IMR-90 (cell line): Measurements from ENCODE around the gene SPECC1L. TPM values are rescaled to one million over a fixed set of nuclear protein-coding genes. Genes with fewer than 3 reads are reported as not detected.
A peak's percentile ranks its signal among the peaks of the same experiment; 100 is the strongest.

Experiments used
- ATAC-seq: fragments of 200-7000 bp; cut with Tn5 transposase; 2 replicates; pipeline ENCODE4 v1.9.1; 2020; ENCODE audit warnings: low read depth, mild to moderate bottlenecking, moderate library complexity
- BruUV-seq: library from RNA; stranded (reverse); fragments of 400-500 nt; replicated peaks from 2 replicates; lab custom pipeline; 2021; lab: Mats Ljungman, UMichigan
- CTCF ChIA-PET: fragments of 300-600 bp; formaldehyde crosslinking; extraction: SDS; loops from one replicate; lab custom pipeline; 2021; ENCODE audit warnings: antibody characterized with exemption; lab: Yijun Ruan, JAX
- POLR2A ChIA-PET: fragments of 300-600 bp; sonication (Branson Sonifier 250); formaldehyde crosslinking; loops from one replicate; lab custom pipeline; 2022; ENCODE audit warnings: antibody characterized with exemption; ENCODE audit not compliant: unreplicated experiment; lab: Charles Lee
- DNase-seq: peaks from one replicate; pipeline ENCODE4 v3.0.0; 2013
- H2AFZ ChIP-seq: replicated peaks from 2 replicates; pipeline ENCODE3; 2013; ENCODE audit warnings: low read length, mild to moderate bottlenecking; ENCODE audit not compliant: poor library complexity
- H2AK5ac ChIP-seq: 2 replicates; pipeline ENCODE4 v1.6.1; 2013; ENCODE audit warnings: low read depth, low read length, inconsistent platforms
- H2AK9ac ChIP-seq: replicated peaks from 2 replicates; pipeline ENCODE3; 2013; ENCODE audit warnings: mild to moderate bottlenecking, low read depth, low read length, moderate library complexity; ENCODE audit not compliant: poor library complexity
- H2BK120ac ChIP-seq: 2 replicates; pipeline ENCODE4 v1.6.1; 2013; ENCODE audit warnings: low read depth, low read length, inconsistent platforms
- H2BK15ac ChIP-seq: 3 replicates; pipeline ENCODE4 v1.6.1; 2013; ENCODE audit warnings: low read depth, low read length, inconsistent platforms
- H2BK20ac ChIP-seq: 2 replicates; pipeline ENCODE4 v1.6.1; 2013; ENCODE audit warnings: low read depth, mild to moderate bottlenecking, inconsistent platforms, low read length, moderate library complexity
- H2BK5ac ChIP-seq: 2 replicates; pipeline ENCODE4 v1.6.1; 2013; ENCODE audit warnings: mild to moderate bottlenecking, low read depth, low read length, inconsistent platforms; ENCODE audit not compliant: poor library complexity, severe bottlenecking
- H3K14ac ChIP-seq: replicated peaks from 2 replicates; pipeline ENCODE4 v1.6.1; 2013; ENCODE audit warnings: low read depth, low read length, inconsistent platforms
- H3K18ac ChIP-seq: 2 replicates; pipeline ENCODE4 v1.6.1; 2013; ENCODE audit warnings: low read depth, low read length, control low read depth
- H3K23ac ChIP-seq: 2 replicates; pipeline ENCODE4 v1.6.1; 2013; ENCODE audit warnings: low read depth, low read length, inconsistent platforms
- H3K27ac ChIP-seq: 2 replicates; pipeline ENCODE4 v1.5.1; 2013; ENCODE audit warnings: mild to moderate bottlenecking, control low read depth, low read length; ENCODE audit not compliant: insufficient read depth
- H3K27me3 ChIP-seq: 2 replicates; pipeline ENCODE4 v1.6.1; 2013; ENCODE audit warnings: low read length; ENCODE audit not compliant: control insufficient read depth, insufficient read depth
- H3K36me3 ChIP-seq: 2 replicates; pipeline ENCODE4 v1.6.1; 2013; ENCODE audit warnings: low read length, mixed read lengths; ENCODE audit not compliant: control insufficient read depth, insufficient read depth
- H3K4ac ChIP-seq: 2 replicates; pipeline ENCODE4 v1.6.1; 2013; ENCODE audit warnings: low read depth, low read length, inconsistent platforms
- H3K4me1 ChIP-seq: 2 replicates; pipeline ENCODE4 v1.6.1; 2013; ENCODE audit warnings: low read length, mixed read lengths; ENCODE audit not compliant: control insufficient read depth, insufficient read depth
- H3K4me2 ChIP-seq: 2 replicates; pipeline ENCODE4 v1.6.1; 2013; ENCODE audit warnings: low read depth, mild to moderate bottlenecking, control low read depth, low read length, moderate library complexity
- H3K4me3 ChIP-seq: 2 replicates; pipeline ENCODE4 v1.5.1; 2013; ENCODE audit warnings: low read depth, mild to moderate bottlenecking, control low read depth, low read length, moderate library complexity; ENCODE audit not compliant: insufficient read depth
- H3K56ac ChIP-seq: 2 replicates; pipeline ENCODE4 v1.6.1; 2013; ENCODE audit warnings: low read length, inconsistent platforms; ENCODE audit not compliant: insufficient read depth; ENCODE audit errors: extremely low read depth
- H3K79me1 ChIP-seq, 2 experiments: 2 replicates each; pipeline ENCODE4 v1.6.1; 2013; ENCODE audit warnings: low read length in 2 of 2, inconsistent platforms in 1 of 2, low read depth in 1 of 2
- H3K9ac ChIP-seq: 2 replicates; pipeline ENCODE4 v1.6.1; 2013; ENCODE audit warnings: low read depth, low read length, control low read depth
- H3K9me1 ChIP-seq: 2 replicates; pipeline ENCODE4 v1.6.1; 2013; ENCODE audit warnings: low read length, inconsistent platforms; ENCODE audit not compliant: insufficient read depth
- H3K9me3 ChIP-seq: 2 replicates; pipeline ENCODE4 v1.6.1; 2013; ENCODE audit warnings: low read length; ENCODE audit not compliant: control insufficient read depth, insufficient read depth
- H4K20me1 ChIP-seq: 2 replicates; pipeline ENCODE4 v1.6.1; 2013; ENCODE audit warnings: low read length, inconsistent platforms; ENCODE audit not compliant: insufficient read depth
- H4K5ac ChIP-seq: 2 replicates; pipeline ENCODE4 v1.6.1; 2013; ENCODE audit warnings: mild to moderate bottlenecking, low read depth, low read length, control low read depth
- H4K8ac ChIP-seq, 2 experiments: 2 replicates each; pipeline ENCODE4 v1.6.1; 2013; ENCODE audit warnings: low read depth in 2 of 2, low read length in 2 of 2, control low read depth in 1 of 2, inconsistent platforms in 1 of 2
- H4K91ac ChIP-seq: 2 replicates; pipeline ENCODE4 v1.6.1; 2013; ENCODE audit warnings: low read depth, low read length, inconsistent platforms; ENCODE audit not compliant: insufficient read depth
- BHLHE40 ChIP-seq: fragments of 150-350 bp; IDR thresholded peaks from 2 replicates; pipeline ENCODE4 v1.6.1; 2016; ENCODE audit warnings: mild to moderate bottlenecking, low read depth, low read length
- CEBPB ChIP-seq: IDR thresholded peaks from 2 replicates; pipeline ENCODE4 v1.6.1; 2012; ENCODE audit warnings: low read depth, low read length, improper control_type of control experiment
- FOS ChIP-seq: fragments of 150-350 bp; IDR thresholded peaks from 2 replicates; pipeline ENCODE4 v1.6.1; 2016; ENCODE audit warnings: low read depth, low read length
- MAFK ChIP-seq: IDR thresholded peaks from 2 replicates; pipeline ENCODE4 v1.6.1; 2012; ENCODE audit warnings: low read depth, low read length, improper control_type of control experiment
- MAZ ChIP-seq: IDR thresholded peaks from 2 replicates; pipeline ENCODE4 v1.6.1; 2012; ENCODE audit warnings: low read depth, mild to moderate bottlenecking, low read length, improper control_type of control experiment, moderate library complexity, borderline replicate concordance
- MXI1 ChIP-seq: IDR thresholded peaks from 2 replicates; pipeline ENCODE4 v1.6.1; 2012; ENCODE audit warnings: low read depth, mild to moderate bottlenecking, low read length, moderate library complexity, borderline replicate concordance
- NFE2L2 ChIP-seq: fragments of 150-350 bp; IDR thresholded peaks from 2 replicates; pipeline ENCODE4 v1.6.1; 2016; ENCODE audit warnings: low read depth, mild to moderate bottlenecking, low read length
- POLR2A ChIP-seq: IDR thresholded peaks from 2 replicates; pipeline ENCODE4 v1.6.1; 2012; ENCODE audit warnings: mild to moderate bottlenecking, low read depth, low read length
- RAD21 ChIP-seq: IDR thresholded peaks from 2 replicates; pipeline ENCODE4 v1.6.1; 2012; ENCODE audit warnings: low read length, improper control_type of control experiment
- RCOR1 ChIP-seq: IDR thresholded peaks from 2 replicates; pipeline ENCODE4 v1.6.1; 2012; ENCODE audit warnings: mild to moderate bottlenecking, low read length, improper control_type of control experiment; ENCODE audit not compliant: insufficient replicate concordance
- RFX5 ChIP-seq: IDR thresholded peaks from 2 replicates; pipeline ENCODE4 v1.8.0; 2012; ENCODE audit warnings: low read depth, mild to moderate bottlenecking, low read length, moderate library complexity
- SMC3 ChIP-seq: fragments of 150-350 bp; IDR thresholded peaks from 2 replicates; pipeline ENCODE4 v1.6.1; 2016; ENCODE audit warnings: low read depth, mild to moderate bottlenecking, antibody characterized with exemption, low read length, moderate library complexity
- WGBS, 2 experiments: methylation state at CpG; one replicate each; pipeline versions ENCODE4 v1.1.5 to v1.1.7; 2013; ENCODE audit warnings: missing lambda C conversion rate in 2 of 2; ENCODE audit not compliant: insufficient read length in 1 of 2; ENCODE audit errors: extremely low coverage in 2 of 2; 5-methylcytosine and 5-hydroxymethylcytosine counted together
- dilution Hi-C: fragments of 300-500 bp; cut with HindIII; formaldehyde crosslinking; loops from one replicate; pipeline ENCODE4 v1.14.3; 2018; ENCODE audit warnings: low sequenced_read_pairs; ENCODE audit not compliant: unreplicated experiment
- in situ Hi-C: fragments of 300-500 bp; cut with MboI; formaldehyde crosslinking; loops from 3 replicates; pipeline ENCODE4 v1.14.3; 2019; ENCODE audit warnings: low sequenced_read_pairs, inconsistent platforms, mixed read lengths
- intact Hi-C: fragments of 100-400 bp; cut with micrococcal nuclease; formaldehyde crosslinking; loops from 2 replicates; pipeline ENCODE4 v1.10.0; 2022
- polyA plus RNA-seq, 3 experiments: library from polyadenylated mRNA; depleted of rRNA; stranded (reverse); fragments of >200 nt; gene quantifications; 2 replicates each; pipeline ENCODE4 v1.2.3, GENCODE V29; 2012; ENCODE audit warnings: low replicate concordance in 1 of 3
- total RNA-seq: library from RNA; depleted of rRNA; stranded (reverse); fragments of >200 nt; gene quantifications from 2 replicates; pipeline ENCODE4 v1.2.3, GENCODE V29; 2012
- TF ChIP-seq, protein P1 (sequence below): fragments of 150-350 bp; IDR thresholded peaks from 2 replicates; pipeline ENCODE4 v1.6.1; 2017; ENCODE audit warnings: mild to moderate bottlenecking, antibody characterized with exemption, low read length, low read depth
- TF ChIP-seq, protein P2 (sequence below): fragments of 150-350 bp; IDR thresholded peaks from 2 replicates; pipeline ENCODE4 v1.6.1; 2016; ENCODE audit warnings: low read depth, mild to moderate bottlenecking, low read length, moderate library complexity, borderline replicate concordance
- TF ChIP-seq, protein P3 (sequence below): conservative IDR thresholded peaks from 2 replicates; pipeline ENCODE4 v1.5.1; 2012; ENCODE audit warnings: mild to moderate bottlenecking, low read depth, low read length, improper control_type of control experiment

SPECC1L gene
- total and polyA plus RNA-seq, 2 of the 4 experiments (the other 2 are of a cell fraction): 18.7 to 44.1 TPM

DNA sequence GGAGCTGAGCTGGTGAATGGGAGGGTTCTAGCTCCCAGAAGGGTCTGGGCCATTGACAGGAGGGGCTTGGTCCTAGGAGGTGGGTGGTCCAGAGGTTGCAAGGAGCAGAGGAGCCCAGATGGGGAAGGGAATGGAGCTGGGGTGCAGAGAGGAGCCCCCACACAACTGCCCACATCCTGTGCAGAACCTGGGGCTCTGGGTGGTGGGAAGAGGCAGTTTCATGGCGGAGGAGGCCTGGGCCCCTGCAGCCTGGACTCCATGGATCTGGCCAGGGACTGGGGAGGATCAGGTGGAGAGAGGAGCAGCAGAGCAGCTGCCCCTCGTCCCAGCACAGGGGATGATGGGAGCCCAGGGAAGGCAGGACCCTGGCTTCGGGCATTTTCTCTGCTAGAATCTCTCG lies 155.8 kb downstream of the SPECC1L start:
- H3K27me3 ChIP-seq: peaks cover 35% of the 10 kb centered on the region
- ChIA-PET POLR2A (no interaction called here), CTCF (no interaction called here)
- no peak overlapping the region for H3K9ac ChIP-seq
- H3K9me3 ChIP-seq: no peaks in the 10 kb centered on the region
- no peak overlapping the region for H2BK120ac ChIP-seq
- no peak overlapping the region for H3K4me3 ChIP-seq
- WGBS, 2 experiments: 80% methylated on average over 1 of the region's 4 CpGs; no CpG with 5 or more reads in 1 of the 2 experiments
- H4K8ac ChIP-seq: no peak overlapping the region
- H4K20me1 ChIP-seq: no peaks in the 10 kb centered on the region; the same call in 1 of the 2 replicates
- dilution Hi-C loops: no loop called here
- no peaks in the 10 kb centered on the region for H3K79me1 ChIP-seq
- H2BK15ac ChIP-seq: no peak overlapping the region
- H2AK9ac ChIP-seq: peak overlapping the region; percentile 10
- no peak overlapping the region for H3K14ac ChIP-seq
- H3K4me2 ChIP-seq: no peak overlapping the region
- no peak overlapping the region for H2AK5ac ChIP-seq
- no peak overlapping the region for H3K18ac ChIP-seq
- H3K9me1 ChIP-seq: no peaks in the 10 kb centered on the region
- no peak overlapping the region for H3K56ac ChIP-seq
- no peak overlapping the region for H3K27ac ChIP-seq
- no peak overlapping the region for H2BK20ac ChIP-seq
- no peak for DNase-seq
- H3K4ac ChIP-seq: no peak overlapping the region
- no peak overlapping the region for H2BK5ac ChIP-seq
- H3K4me1 ChIP-seq: no peaks in the 10 kb centered on the region
- H3K23ac ChIP-seq: no peak overlapping the region
- ATAC-seq: no peak
- intact Hi-C loops: no loop called here
- TF ChIP-seq CEBPB: no peak
- no peak for TF ChIP-seq SMC3
- TF ChIP-seq BHLHE40: no peak
- no peak for TF ChIP-seq RFX5
- no peak for TF ChIP-seq MAZ
- TF ChIP-seq, protein P1, sequence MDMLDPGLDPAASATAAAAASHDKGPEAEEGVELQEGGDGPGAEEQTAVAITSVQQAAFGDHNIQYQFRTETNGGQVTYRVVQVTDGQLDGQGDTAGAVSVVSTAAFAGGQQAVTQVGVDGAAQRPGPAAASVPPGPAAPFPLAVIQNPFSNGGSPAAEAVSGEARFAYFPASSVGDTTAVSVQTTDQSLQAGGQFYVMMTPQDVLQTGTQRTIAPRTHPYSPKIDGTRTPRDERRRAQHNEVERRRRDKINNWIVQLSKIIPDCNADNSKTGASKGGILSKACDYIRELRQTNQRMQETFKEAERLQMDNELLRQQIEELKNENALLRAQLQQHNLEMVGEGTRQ: no peak
- no peak for TF ChIP-seq POLR2A
- TF ChIP-seq, protein P2, sequence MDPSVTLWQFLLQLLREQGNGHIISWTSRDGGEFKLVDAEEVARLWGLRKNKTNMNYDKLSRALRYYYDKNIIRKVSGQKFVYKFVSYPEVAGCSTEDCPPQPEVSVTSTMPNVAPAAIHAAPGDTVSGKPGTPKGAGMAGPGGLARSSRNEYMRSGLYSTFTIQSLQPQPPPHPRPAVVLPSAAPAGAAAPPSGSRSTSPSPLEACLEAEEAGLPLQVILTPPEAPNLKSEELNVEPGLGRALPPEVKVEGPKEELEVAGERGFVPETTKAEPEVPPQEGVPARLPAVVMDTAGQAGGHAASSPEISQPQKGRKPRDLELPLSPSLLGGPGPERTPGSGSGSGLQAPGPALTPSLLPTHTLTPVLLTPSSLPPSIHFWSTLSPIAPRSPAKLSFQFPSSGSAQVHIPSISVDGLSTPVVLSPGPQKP: no peak
- TF ChIP-seq, protein P3, sequence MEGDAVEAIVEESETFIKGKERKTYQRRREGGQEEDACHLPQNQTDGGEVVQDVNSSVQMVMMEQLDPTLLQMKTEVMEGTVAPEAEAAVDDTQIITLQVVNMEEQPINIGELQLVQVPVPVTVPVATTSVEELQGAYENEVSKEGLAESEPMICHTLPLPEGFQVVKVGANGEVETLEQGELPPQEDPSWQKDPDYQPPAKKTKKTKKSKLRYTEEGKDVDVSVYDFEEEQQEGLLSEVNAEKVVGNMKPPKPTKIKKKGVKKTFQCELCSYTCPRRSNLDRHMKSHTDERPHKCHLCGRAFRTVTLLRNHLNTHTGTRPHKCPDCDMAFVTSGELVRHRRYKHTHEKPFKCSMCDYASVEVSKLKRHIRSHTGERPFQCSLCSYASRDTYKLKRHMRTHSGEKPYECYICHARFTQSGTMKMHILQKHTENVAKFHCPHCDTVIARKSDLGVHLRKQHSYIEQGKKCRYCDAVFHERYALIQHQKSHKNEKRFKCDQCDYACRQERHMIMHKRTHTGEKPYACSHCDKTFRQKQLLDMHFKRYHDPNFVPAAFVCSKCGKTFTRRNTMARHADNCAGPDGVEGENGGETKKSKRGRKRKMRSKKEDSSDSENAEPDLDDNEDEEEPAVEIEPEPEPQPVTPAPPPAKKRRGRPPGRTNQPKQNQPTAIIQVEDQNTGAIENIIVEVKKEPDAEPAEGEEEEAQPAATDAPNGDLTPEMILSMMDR: no peak
- no peak for TF ChIP-seq MXI1
- no peak for TF ChIP-seq FOS
- TF ChIP-seq MAFK: no peak
- TF ChIP-seq RAD21: no peak
- TF ChIP-seq NFE2L2: no peak
- no peak for TF ChIP-seq RCOR1
- BruUV-seq: no TSS peak
- H2AFZ ChIP-seq: no peak overlapping the region
- in situ Hi-C loops: no loop called here
- H4K5ac ChIP-seq: no peak overlapping the region
- H4K91ac ChIP-seq: no peak overlapping the region
- no peaks in the 10 kb centered on the region for H3K36me3 ChIP-seq
